Lung (tissue), 12 donors: Measurements from ENCODE around the gene SNX27. TPM values are rescaled to one million over a fixed set of nuclear protein-coding genes. Genes with fewer than 3 reads are reported as not detected.

Experiments used
- ATAC-seq: fragments of 200-7000 bp; cut with Tn5 transposase; one replicate; pipeline ENCODE4 v1.9.1; 2020; ENCODE audit warnings: moderate number of reproducible peaks; ENCODE audit not compliant: insufficient read depth, low FRiP score
- DNase-seq, 3 donors: peaks; one replicate each; pipeline ENCODE4 v3.0.0-alpha.2; 2013 to 2017
- H3K27ac ChIP-seq, 2 donors: one replicate each; pipeline ENCODE4 v1.5.1; 2013; ENCODE audit warnings: mild to moderate bottlenecking in 2 of 2, moderate library complexity in 2 of 2, control low read depth in 1 of 2, inconsistent platforms in 1 of 2, low read depth in 1 of 2, low read length in 1 of 2
- H3K27me3 ChIP-seq, 3 donors: one replicate each; pipeline ENCODE4 v1.5.1; 2013; ENCODE audit warnings: low read length in 2 of 3; ENCODE audit not compliant: control insufficient read depth in 3 of 3, insufficient read depth in 3 of 3
- H3K36me3 ChIP-seq, 4 donors: one replicate each; pipeline ENCODE4 v1.5.1; 2013; ENCODE audit warnings: low read length in 4 of 4, mild to moderate bottlenecking in 1 of 4, moderate library complexity in 1 of 4; ENCODE audit not compliant: control insufficient read depth in 4 of 4, insufficient read depth in 4 of 4
- H3K4me1 ChIP-seq, 5 donors: one replicate each; pipeline ENCODE4 v1.5.1; 2013; ENCODE audit warnings: low read length in 5 of 5, mild to moderate bottlenecking in 2 of 5, moderate library complexity in 1 of 5; ENCODE audit not compliant: control insufficient read depth in 5 of 5, insufficient read depth in 5 of 5
- H3K4me3 ChIP-seq: one replicate; pipeline ENCODE4 v1.5.1; 2013; ENCODE audit warnings: mild to moderate bottlenecking, control low read depth, moderate library complexity
- H3K9ac ChIP-seq, 2 donors: one replicate each; pipeline ENCODE4 v1.5.1; 2013; ENCODE audit warnings: low read length in 2 of 2, control low read depth in 1 of 2; ENCODE audit not compliant: insufficient read depth in 1 of 2
- H3K9me3 ChIP-seq, 4 donors: one replicate each; pipeline ENCODE4 v1.5.1; 2013; ENCODE audit warnings: low read length in 3 of 4, mild to moderate bottlenecking in 1 of 4, moderate library complexity in 1 of 4; ENCODE audit not compliant: control insufficient read depth in 4 of 4, insufficient read depth in 3 of 4
- CTCF ChIP-seq: IDR thresholded peaks from 2 replicates; pipeline ENCODE4 v1.5.1; 2012; ENCODE audit warnings: mild to moderate bottlenecking; ENCODE audit errors: control extremely low read depth, extremely low read depth
- WGBS, 2 donors: extraction: QIAGEN DNeasy Blood & Tissue Kit; methylation state at CpG; one replicate each; pipeline ENCODE4 v1.1.7; 2013; 5-methylcytosine and 5-hydroxymethylcytosine counted together
- polyA plus RNA-seq, 2 donors: library from polyadenylated mRNA; stranded (reverse); fragments of 200-250 nt; gene quantifications; one replicate each; pipeline ENCODE4 v1.2.1, GENCODE V29; 2013
- total RNA-seq, 2 donors: library from RNA; depleted of rRNA in 1 of 2; stranded (reverse); fragments of >200 nt in 1 of 2; gene quantifications; one replicate each; pipeline ENCODE4 v1.2.1, GENCODE V29; 2014 to 2021
- donor health status: control.
- donor health status: control.
- donor health status: Bipolar disorder and iron deficiency.
- donor health status: healthy.
- donor health status: DM: yes; HTN: yes; CAD: no.

Gene SNX27
- total and polyA plus RNA-seq, 4 donors, result 12.1 to 63.7 (median 26.5) TPM

GRCh38 chr1:151590961-151591360 lies 20.9 kb upstream of the SNX27 start:
- no peak overlapping the region for H3K9ac ChIP-seq
- TF ChIP-seq CTCF, result no peak
- no peak overlapping the region for H3K27ac ChIP-seq
- peaks cover 0 to 4% (median under 1%) of the 10 kb centered on the region in 4 donors for H3K9me3 ChIP-seq
- peaks cover 0 to 3% (median 0%) of the 10 kb centered on the region in 5 donors for H3K4me1 ChIP-seq
- peaks cover 0 to 2% (median 0%) of the 10 kb centered on the region in 3 donors for H3K27me3 ChIP-seq
- no peaks in the 10 kb centered on the region for H3K36me3 ChIP-seq
- 81 to 86% methylated on average over 3 of the region's 3 CpGs for WGBS, 2 donors
- H3K4me3 ChIP-seq, result no peak overlapping the region
- no peak for ATAC-seq
- DNase-seq, result no peak

- ATAC-seq (no peak), DNase-seq (peak in 2 of 3 donors; percentile 3 to 22)
- 11 to 20% methylated on average over 9 of the region's 9 CpGs for WGBS, 2 donors
- no peak overlapping the region for H3K4me3 ChIP-seq
- H3K27ac ChIP-seq, result no peak overlapping the region
- peak overlapping the region in 1 of 2 donors; percentile 47 for H3K9ac ChIP-seq
- H3K36me3 ChIP-seq, result no peaks in the 10 kb centered on the region
- H3K9me3 ChIP-seq, result peaks cover 0 to 4% (median under 1%) of the 10 kb centered on the region in 4 donors
- no peak for TF ChIP-seq CTCF
- H3K4me1 ChIP-seq, result peaks cover 0 to 3% (median 0%) of the 10 kb centered on the region in 5 donors
- H3K27me3 ChIP-seq, result peaks cover 0 to 2% (median 0%) of the 10 kb centered on the region in 3 donors
Observed at GRCh38 chr1:151593730-151594129, 18.1 kb upstream of the SNX27 start.

- Histone ChIP-seq H3K9ac (peak overlapping the region in 1 of 2 donors; percentile 47), H3K27me3 (peaks cover 0 to 2% (median 0%) of the 10 kb centered on the region in 3 donors), H3K36me3 (no peaks in the 10 kb centered on the region), H3K27ac (no peak overlapping the region), H3K4me3 (no peak overlapping the region), H3K9me3 (peaks cover 0 to 4% (median under 1%) of the 10 kb centered on the region in 4 donors), H3K4me1 (peaks cover 0 to 3% (median 0%) of the 10 kb centered on the region in 5 donors)
- WGBS, 2 donors, result 8 to 11% methylated on average over 12 of the region's 12 CpGs
- TF ChIP-seq CTCF, result peak; percentile 84
- ATAC-seq (peak; percentile 41), DNase-seq (peak; percentile 39 to 64 (median 61))
Observed at GRCh38 chr1:151594143-151594625, 17.7 kb upstream of the SNX27 start.
